ENCODE measurements around the gene CADPS2. TPM values are rescaled to one million over a fixed set of nuclear protein-coding genes. Genes with fewer than 3 reads are reported as not detected.

CADPS2 gene
- total RNA-seq, 1 donor from 2014 or later: 0.22 TPM

Other genes starting within 250 kb of the CADPS2 start
- not detected for gene RNF133, start 187.3 kb downstream of the CADPS2 start, total RNA-seq (ENCODE audit: unreplicated experiment)
- not detected for gene RNF148, start 183.5 kb downstream of the CADPS2 start, total RNA-seq (ENCODE audit: unreplicated experiment)
- gene TAS2R16, start 109.2 kb upstream of the CADPS2 start, total RNA-seq (ENCODE audit: unreplicated experiment): not detected